Measurements from ENCODE around the gene CELSR1.

DNA sequence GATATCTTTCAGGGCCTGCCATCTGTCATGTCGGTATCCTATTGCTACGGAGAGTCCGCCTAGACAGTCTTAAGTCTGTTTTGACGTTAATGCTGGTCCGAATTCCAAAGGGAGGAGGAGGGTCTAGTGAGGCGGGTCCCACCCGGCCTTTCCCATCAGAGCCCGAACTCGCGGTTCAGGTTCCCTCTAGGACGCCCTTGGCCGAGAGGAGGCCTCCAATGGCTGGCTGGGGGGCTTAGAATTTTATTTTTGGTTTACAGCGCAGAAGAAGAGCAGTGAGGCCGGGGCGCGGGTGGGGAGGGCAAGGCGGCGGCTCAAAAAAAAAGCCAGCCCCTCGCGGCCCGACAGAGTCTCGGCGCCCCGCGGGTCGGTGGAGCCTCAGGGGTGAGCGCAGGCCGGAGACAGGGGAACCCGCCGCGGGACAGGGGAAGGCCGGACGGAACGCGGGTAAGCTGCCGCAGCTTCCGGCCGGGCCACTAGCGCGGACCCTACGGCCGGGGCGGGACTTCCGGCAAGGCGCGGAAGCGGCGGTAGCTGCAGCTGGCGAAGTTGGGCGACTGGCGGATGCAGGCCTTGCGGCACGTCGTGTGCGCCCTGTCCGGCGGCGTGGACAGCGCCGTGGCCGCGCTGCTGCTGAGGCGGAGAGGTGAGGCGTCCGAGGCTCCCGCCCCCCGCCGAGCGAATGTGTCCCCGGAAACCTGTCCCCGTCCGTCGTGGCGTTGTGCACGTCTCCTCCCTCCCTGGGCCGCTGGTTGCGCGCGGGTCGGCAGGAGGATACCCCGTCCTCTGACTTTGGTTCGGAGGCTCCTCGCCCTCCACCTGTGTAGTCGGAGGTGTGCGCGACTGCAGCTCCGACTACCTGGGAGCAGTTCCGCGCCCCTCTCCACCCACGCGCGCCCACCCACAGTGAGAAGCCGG lies 202.0 kb downstream of the CELSR1 start, which contains the start of gene TRMU:
- TF ChIP-seq, protein P1, sequence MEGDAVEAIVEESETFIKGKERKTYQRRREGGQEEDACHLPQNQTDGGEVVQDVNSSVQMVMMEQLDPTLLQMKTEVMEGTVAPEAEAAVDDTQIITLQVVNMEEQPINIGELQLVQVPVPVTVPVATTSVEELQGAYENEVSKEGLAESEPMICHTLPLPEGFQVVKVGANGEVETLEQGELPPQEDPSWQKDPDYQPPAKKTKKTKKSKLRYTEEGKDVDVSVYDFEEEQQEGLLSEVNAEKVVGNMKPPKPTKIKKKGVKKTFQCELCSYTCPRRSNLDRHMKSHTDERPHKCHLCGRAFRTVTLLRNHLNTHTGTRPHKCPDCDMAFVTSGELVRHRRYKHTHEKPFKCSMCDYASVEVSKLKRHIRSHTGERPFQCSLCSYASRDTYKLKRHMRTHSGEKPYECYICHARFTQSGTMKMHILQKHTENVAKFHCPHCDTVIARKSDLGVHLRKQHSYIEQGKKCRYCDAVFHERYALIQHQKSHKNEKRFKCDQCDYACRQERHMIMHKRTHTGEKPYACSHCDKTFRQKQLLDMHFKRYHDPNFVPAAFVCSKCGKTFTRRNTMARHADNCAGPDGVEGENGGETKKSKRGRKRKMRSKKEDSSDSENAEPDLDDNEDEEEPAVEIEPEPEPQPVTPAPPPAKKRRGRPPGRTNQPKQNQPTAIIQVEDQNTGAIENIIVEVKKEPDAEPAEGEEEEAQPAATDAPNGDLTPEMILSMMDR (IDR thresholded peaks at IDR 0.05; ENCODE audit: low read length), result no peak
- TF ChIP-seq EZH2 (optimal IDR thresholded peaks at IDR 0.05; ENCODE audit: low read depth, low read length) (no peak), EZH2phosphoT487 (IDR thresholded peaks at IDR 0.05; ENCODE audit: low read length) (no peak)
